ENCODE results near the gene CYP1A1. TPM values are rescaled to one million over a fixed set of nuclear protein-coding genes. Genes with fewer than 3 reads are reported as not detected.

CYP1A1 gene
- total and polyA plus RNA-seq, 4 donors: 0.19 to 4.4 (median 1.2) TPM

DNA sequence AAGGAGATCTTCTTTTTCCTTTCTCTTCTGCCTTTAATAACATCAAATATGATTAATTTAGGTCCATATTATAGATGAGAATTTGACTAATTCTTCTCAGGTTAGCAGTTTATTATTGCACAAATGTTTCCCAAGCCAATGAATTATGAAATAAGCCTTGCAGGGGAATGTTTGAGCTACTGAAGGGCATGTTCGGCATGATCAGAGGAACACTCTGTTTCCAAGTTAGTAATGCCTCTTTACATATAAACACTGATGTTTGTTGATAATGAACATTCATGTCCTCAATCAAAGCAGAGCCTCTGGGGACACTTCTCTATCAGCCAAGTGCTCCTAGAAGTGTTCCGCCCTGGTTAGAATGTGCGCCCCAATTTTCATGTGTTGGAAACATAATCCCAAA is 10.0 kb upstream of the CYP1A1 start:
- Histone ChIP-seq H3K27ac (ENCODE audit: low read depth in 1 of 2, low read length in 2 of 2) (peak overlapping the region; percentile 44 to 50), H3K27me3 (ENCODE audit: control insufficient read depth in 4 of 4, insufficient read depth in 4 of 4, low read length in 3 of 4) (no peaks in the 10 kb centered on the region), H3K4me1 (ENCODE audit: control insufficient read depth in 4 of 4, insufficient read depth in 4 of 4, low read length in 3 of 4) (peaks cover 5 to 42% (median 25%) of the 10 kb centered on the region in 4 donors), H3K4me3 (ENCODE audit: low read depth in 1 of 3, low read length in 3 of 3) (no peak overlapping the region), H3K9me3 (ENCODE audit: control insufficient read depth in 4 of 4, low read length in 3 of 4) (no peaks in the 10 kb centered on the region), H3K36me3 (ENCODE audit: control insufficient read depth in 4 of 4, insufficient read depth in 3 of 4, low read depth in 1 of 4, low read length in 3 of 4) (no peaks in the 10 kb centered on the region), H3K9ac (ENCODE audit: low read depth in 1 of 2, low read length in 2 of 2) (no peak overlapping the region)
- WGBS: 41% methylated on average over 3 of the region's 3 CpGs
- no peak for DNase-seq (ENCODE audit: low spot score)
- no peak for TF ChIP-seq FOXA1 (IDR thresholded peaks at IDR 0.05)
- TF ChIP-seq, protein P1, sequence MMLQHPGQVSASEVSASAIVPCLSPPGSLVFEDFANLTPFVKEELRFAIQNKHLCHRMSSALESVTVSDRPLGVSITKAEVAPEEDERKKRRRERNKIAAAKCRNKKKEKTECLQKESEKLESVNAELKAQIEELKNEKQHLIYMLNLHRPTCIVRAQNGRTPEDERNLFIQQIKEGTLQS (IDR thresholded peaks at IDR 0.05): no peak
- no peak for TF ChIP-seq JUND (IDR thresholded peaks at IDR 0.05)
- TF ChIP-seq, protein P2, sequence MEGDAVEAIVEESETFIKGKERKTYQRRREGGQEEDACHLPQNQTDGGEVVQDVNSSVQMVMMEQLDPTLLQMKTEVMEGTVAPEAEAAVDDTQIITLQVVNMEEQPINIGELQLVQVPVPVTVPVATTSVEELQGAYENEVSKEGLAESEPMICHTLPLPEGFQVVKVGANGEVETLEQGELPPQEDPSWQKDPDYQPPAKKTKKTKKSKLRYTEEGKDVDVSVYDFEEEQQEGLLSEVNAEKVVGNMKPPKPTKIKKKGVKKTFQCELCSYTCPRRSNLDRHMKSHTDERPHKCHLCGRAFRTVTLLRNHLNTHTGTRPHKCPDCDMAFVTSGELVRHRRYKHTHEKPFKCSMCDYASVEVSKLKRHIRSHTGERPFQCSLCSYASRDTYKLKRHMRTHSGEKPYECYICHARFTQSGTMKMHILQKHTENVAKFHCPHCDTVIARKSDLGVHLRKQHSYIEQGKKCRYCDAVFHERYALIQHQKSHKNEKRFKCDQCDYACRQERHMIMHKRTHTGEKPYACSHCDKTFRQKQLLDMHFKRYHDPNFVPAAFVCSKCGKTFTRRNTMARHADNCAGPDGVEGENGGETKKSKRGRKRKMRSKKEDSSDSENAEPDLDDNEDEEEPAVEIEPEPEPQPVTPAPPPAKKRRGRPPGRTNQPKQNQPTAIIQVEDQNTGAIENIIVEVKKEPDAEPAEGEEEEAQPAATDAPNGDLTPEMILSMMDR (IDR thresholded peaks at IDR 0.05; ENCODE audit: low read depth, low read length, missing input control): no peak
- no peak for TF ChIP-seq GABPA (IDR thresholded peaks at IDR 0.05 in 1 of 2, conservative IDR thresholded peaks at IDR 0.05 in 1 of 2)
- TF ChIP-seq EGR1 (IDR thresholded peaks at IDR 0.05; ENCODE audit: low read depth in 2 of 2): no peak
- TF ChIP-seq, protein P3, sequence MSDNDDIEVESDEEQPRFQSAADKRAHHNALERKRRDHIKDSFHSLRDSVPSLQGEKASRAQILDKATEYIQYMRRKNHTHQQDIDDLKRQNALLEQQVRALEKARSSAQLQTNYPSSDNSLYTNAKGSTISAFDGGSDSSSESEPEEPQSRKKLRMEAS (IDR thresholded peaks at IDR 0.05): peak; percentile 18
- peak; percentile 13 to 26 for TF ChIP-seq RAD21 (IDR thresholded peaks at IDR 0.05)
- TF ChIP-seq FOXA2 (IDR thresholded peaks at IDR 0.05): no peak
- peak; percentile 56 to 70 for TF ChIP-seq RXRA (IDR thresholded peaks at IDR 0.05)
- TF ChIP-seq HNF4A (conservative IDR thresholded peaks at IDR 0.05): peak; percentile 53 to 66
- TF ChIP-seq HNF4G (IDR thresholded peaks at IDR 0.05): no peak
- no peak for TF ChIP-seq TAF1 (conservative IDR thresholded peaks at IDR 0.05)
- TF ChIP-seq, protein P4, sequence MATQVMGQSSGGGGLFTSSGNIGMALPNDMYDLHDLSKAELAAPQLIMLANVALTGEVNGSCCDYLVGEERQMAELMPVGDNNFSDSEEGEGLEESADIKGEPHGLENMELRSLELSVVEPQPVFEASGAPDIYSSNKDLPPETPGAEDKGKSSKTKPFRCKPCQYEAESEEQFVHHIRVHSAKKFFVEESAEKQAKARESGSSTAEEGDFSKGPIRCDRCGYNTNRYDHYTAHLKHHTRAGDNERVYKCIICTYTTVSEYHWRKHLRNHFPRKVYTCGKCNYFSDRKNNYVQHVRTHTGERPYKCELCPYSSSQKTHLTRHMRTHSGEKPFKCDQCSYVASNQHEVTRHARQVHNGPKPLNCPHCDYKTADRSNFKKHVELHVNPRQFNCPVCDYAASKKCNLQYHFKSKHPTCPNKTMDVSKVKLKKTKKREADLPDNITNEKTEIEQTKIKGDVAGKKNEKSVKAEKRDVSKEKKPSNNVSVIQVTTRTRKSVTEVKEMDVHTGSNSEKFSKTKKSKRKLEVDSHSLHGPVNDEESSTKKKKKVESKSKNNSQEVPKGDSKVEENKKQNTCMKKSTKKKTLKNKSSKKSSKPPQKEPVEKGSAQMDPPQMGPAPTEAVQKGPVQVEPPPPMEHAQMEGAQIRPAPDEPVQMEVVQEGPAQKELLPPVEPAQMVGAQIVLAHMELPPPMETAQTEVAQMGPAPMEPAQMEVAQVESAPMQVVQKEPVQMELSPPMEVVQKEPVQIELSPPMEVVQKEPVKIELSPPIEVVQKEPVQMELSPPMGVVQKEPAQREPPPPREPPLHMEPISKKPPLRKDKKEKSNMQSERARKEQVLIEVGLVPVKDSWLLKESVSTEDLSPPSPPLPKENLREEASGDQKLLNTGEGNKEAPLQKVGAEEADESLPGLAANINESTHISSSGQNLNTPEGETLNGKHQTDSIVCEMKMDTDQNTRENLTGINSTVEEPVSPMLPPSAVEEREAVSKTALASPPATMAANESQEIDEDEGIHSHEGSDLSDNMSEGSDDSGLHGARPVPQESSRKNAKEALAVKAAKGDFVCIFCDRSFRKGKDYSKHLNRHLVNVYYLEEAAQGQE (IDR thresholded peaks at IDR 0.05): no peak
- TF ChIP-seq YY1 (IDR thresholded peaks at IDR 0.05): no peak
- peak; percentile 50 for TF ChIP-seq SP1 (IDR thresholded peaks at IDR 0.05)
- TF ChIP-seq, protein P5, sequence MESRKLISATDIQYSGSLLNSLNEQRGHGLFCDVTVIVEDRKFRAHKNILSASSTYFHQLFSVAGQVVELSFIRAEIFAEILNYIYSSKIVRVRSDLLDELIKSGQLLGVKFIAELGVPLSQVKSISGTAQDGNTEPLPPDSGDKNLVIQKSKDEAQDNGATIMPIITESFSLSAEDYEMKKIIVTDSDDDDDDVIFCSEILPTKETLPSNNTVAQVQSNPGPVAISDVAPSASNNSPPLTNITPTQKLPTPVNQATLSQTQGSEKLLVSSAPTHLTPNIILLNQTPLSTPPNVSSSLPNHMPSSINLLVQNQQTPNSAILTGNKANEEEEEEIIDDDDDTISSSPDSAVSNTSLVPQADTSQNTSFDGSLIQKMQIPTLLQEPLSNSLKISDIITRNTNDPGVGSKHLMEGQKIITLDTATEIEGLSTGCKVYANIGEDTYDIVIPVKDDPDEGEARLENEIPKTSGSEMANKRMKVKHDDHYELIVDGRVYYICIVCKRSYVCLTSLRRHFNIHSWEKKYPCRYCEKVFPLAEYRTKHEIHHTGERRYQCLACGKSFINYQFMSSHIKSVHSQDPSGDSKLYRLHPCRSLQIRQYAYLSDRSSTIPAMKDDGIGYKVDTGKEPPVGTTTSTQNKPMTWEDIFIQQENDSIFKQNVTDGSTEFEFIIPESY (IDR thresholded peaks at IDR 0.05): no peak
- no peak for TF ChIP-seq NR2F2 (IDR thresholded peaks at IDR 0.05)
